H1 (cell line): ENCODE measurements around the gene SIGLEC10. TPM values are rescaled to one million over a fixed set of nuclear protein-coding genes. Genes with fewer than 3 reads are reported as not detected.

Experiments used
- CTCF ChIA-PET: fragments of 300-600 bp; sonication (Branson Sonifier 250); formaldehyde crosslinking; loops from one replicate; lab custom pipeline; 2021; ENCODE audit not compliant: partially characterized antibody; lab: Charles Lee
- POLR2A ChIA-PET: fragments of 300-600 bp; sonication (Branson Sonifier 250); formaldehyde crosslinking; loops from one replicate; lab custom pipeline; 2021; ENCODE audit warnings: inconsistent platforms; ENCODE audit not compliant: partially characterized antibody; lab: Charles Lee
- DNase-seq, 2 experiments: peaks; one replicate each; pipeline versions ENCODE4 v3.0.0 to v3.0.0-alpha.2; 2010 to 2022; ENCODE audit warnings: low spot score in 2 of 2, low read depth in 1 of 2, mixed read lengths in 1 of 2
- FAIRE-seq: peaks from 2 replicates; lab custom pipeline; 2011; peaks lifted over from hg19 to GRCh38; lab: Jason Lieb, UNC
- H2AFZ ChIP-seq: 2 replicates; pipeline ENCODE4 v1.8.1; 2012; ENCODE audit warnings: low read length, inconsistent platforms
- H2AK5ac ChIP-seq: 2 replicates; pipeline ENCODE4 v1.6.1; 2013; ENCODE audit warnings: low read depth, low read length
- H2BK120ac ChIP-seq: replicated peaks from 2 replicates; pipeline ENCODE3; 2013; ENCODE audit warnings: low read depth, low read length, inconsistent platforms
- H2BK12ac ChIP-seq: 2 replicates; pipeline ENCODE4 v1.6.1; 2013; ENCODE audit warnings: low read depth, low read length
- H2BK15ac ChIP-seq: 2 replicates; pipeline ENCODE4 v1.6.1; 2013; ENCODE audit warnings: low read length
- H2BK20ac ChIP-seq: 2 replicates; pipeline ENCODE4 v1.6.1; 2013; ENCODE audit warnings: low read length
- H2BK5ac ChIP-seq: 2 replicates; pipeline ENCODE4 v1.6.1; 2013; ENCODE audit warnings: low read depth, low read length
- H3K14ac ChIP-seq: 2 replicates; pipeline ENCODE4 v1.6.1; 2013; ENCODE audit warnings: inconsistent platforms; ENCODE audit not compliant: insufficient read length
- H3K18ac ChIP-seq: 2 replicates; pipeline ENCODE4 v1.6.1; 2013; ENCODE audit warnings: low read length; ENCODE audit errors: extremely low read depth
- H3K23ac ChIP-seq: 2 replicates; pipeline ENCODE4 v1.6.1; 2013; ENCODE audit warnings: inconsistent platforms; ENCODE audit not compliant: insufficient read length
- H3K23me2 ChIP-seq: 2 replicates; pipeline ENCODE4 v1.6.1; 2013; ENCODE audit warnings: low read depth, low read length
- H3K27ac ChIP-seq: 2 replicates; pipeline ENCODE4 v1.6.1; 2011; ENCODE audit warnings: low read depth, low read length, inconsistent platforms
- H3K27me3 ChIP-seq, 4 experiments: replicated peaks in 1 of 4; 1 replicate in 1 of 4; 2 replicates in 3 of 4; pipeline versions ENCODE4 v1.6.1 to v1.8.1; 2011 to 2013; ENCODE audit warnings: low read length in 3 of 4, mild to moderate bottlenecking in 3 of 4, inconsistent platforms in 2 of 4, mixed read lengths in 2 of 4, moderate library complexity in 1 of 4; ENCODE audit not compliant: control insufficient read depth in 3 of 4, insufficient read depth in 3 of 4; ENCODE audit errors: extremely low read depth in 1 of 4
- H3K36me3 ChIP-seq, 4 experiments: 2 replicates each; pipeline versions ENCODE4 v1.6.1 to v1.8.1; 2011 to 2013; ENCODE audit warnings: mild to moderate bottlenecking in 4 of 4, low read length in 3 of 4, moderate library complexity in 2 of 4, control low read depth in 1 of 4, inconsistent platforms in 1 of 4; ENCODE audit not compliant: insufficient read depth in 4 of 4, control insufficient read depth in 2 of 4
- H3K4ac ChIP-seq: replicated peaks from 2 replicates; pipeline ENCODE3; 2013; ENCODE audit warnings: low read length, low read depth, mixed read lengths, inconsistent platforms; ENCODE audit not compliant: insufficient read length
- H3K4me1 ChIP-seq, 4 experiments: replicated peaks in 1 of 4; 1 replicate in 1 of 4; 2 replicates in 3 of 4; pipeline versions ENCODE4 v1.6.1 to v1.8.1; 2011 to 2013; ENCODE audit warnings: low read length in 3 of 4, inconsistent platforms in 2 of 4, mixed read lengths in 1 of 4; ENCODE audit not compliant: insufficient read depth in 4 of 4, control insufficient read depth in 3 of 4
- H3K4me2 ChIP-seq, 2 experiments: 2 replicates each; pipeline versions ENCODE4 v1.6.1 to v1.8.1; 2011 to 2013; ENCODE audit warnings: low read depth in 2 of 2, low read length in 2 of 2, control low read depth in 1 of 2, inconsistent platforms in 1 of 2, mild to moderate bottlenecking in 1 of 2; ENCODE audit not compliant: insufficient read depth in 1 of 2
- H3K4me3 ChIP-seq, 4 experiments: fragments of 200-600, 300-600 bp in 1 of 4; sonication (generic), shearing (Covaris generic), sonication (Bioruptor Twin) in 1 of 4; 2 replicates each; pipeline versions ENCODE4 v1.5.1 to v1.8.1; 2011 to 2016; ENCODE audit warnings: low read length in 4 of 4, low read depth in 3 of 4, control low read depth in 2 of 4, inconsistent platforms in 2 of 4, mild to moderate bottlenecking in 2 of 4, mixed read lengths in 1 of 4, moderate library complexity in 1 of 4; ENCODE audit not compliant: insufficient read depth in 2 of 4; ENCODE audit errors: extremely low read depth in 1 of 4
- H3K56ac ChIP-seq: replicated peaks from 2 replicates; pipeline ENCODE3; 2013; ENCODE audit warnings: low read depth, mild to moderate bottlenecking, mixed read lengths, low read length, inconsistent platforms; ENCODE audit not compliant: insufficient read length
- H3K79me1 ChIP-seq: 2 replicates; pipeline ENCODE4 v1.6.1; 2013; ENCODE audit warnings: low read depth, low read length, control low read depth
- H3K79me2 ChIP-seq, 2 experiments: 2 replicates each; pipeline versions ENCODE4 v1.6.1 to v1.8.1; 2012 to 2013; ENCODE audit warnings: low read length in 2 of 2, mild to moderate bottlenecking in 2 of 2, inconsistent platforms in 1 of 2; ENCODE audit not compliant: insufficient read depth in 2 of 2, control insufficient read depth in 1 of 2
- H3K9ac ChIP-seq, 4 experiments: replicated peaks in 1 of 4; 1 replicate in 1 of 4; 2 replicates in 3 of 4; pipeline versions ENCODE4 v1.6.1 to v1.8.1; 2011 to 2013; ENCODE audit warnings: low read depth in 3 of 4, low read length in 3 of 4, control low read depth in 2 of 4, mild to moderate bottlenecking in 2 of 4, moderate library complexity in 2 of 4, inconsistent platforms in 1 of 4; ENCODE audit errors: extremely low read depth in 1 of 4
- H3K9me3 ChIP-seq, 2 experiments: 2 replicates each; pipeline versions ENCODE4 v1.6.1 to v1.8.1; 2012 to 2013; ENCODE audit warnings: mild to moderate bottlenecking in 2 of 2, moderate library complexity in 2 of 2, control low read depth in 1 of 2, inconsistent platforms in 1 of 2, low read depth in 1 of 2, low read length in 1 of 2, mixed read lengths in 1 of 2; ENCODE audit not compliant: insufficient read depth in 2 of 2
- H4K20me1 ChIP-seq, 2 experiments: replicated peaks in 1 of 2; 2 replicates each; pipeline versions ENCODE3 to v1.8.1; 2011 to 2013; ENCODE audit warnings: inconsistent platforms in 2 of 2, low read length in 2 of 2, mild to moderate bottlenecking in 1 of 2; ENCODE audit not compliant: insufficient read depth in 2 of 2, control insufficient read depth in 1 of 2
- H4K5ac ChIP-seq: 2 replicates; pipeline ENCODE4 v1.6.1; 2013; ENCODE audit warnings: low read length, low read depth, mixed read lengths, inconsistent platforms; ENCODE audit not compliant: insufficient read length
- H4K8ac ChIP-seq: 2 replicates; pipeline ENCODE4 v1.8.0; 2013; ENCODE audit warnings: mild to moderate bottlenecking, moderate library complexity, low read length, inconsistent platforms; ENCODE audit not compliant: insufficient read depth; ENCODE audit errors: extremely low read depth
- H4K91ac ChIP-seq: replicated peaks from 2 replicates; pipeline ENCODE3; 2013; ENCODE audit warnings: low read length, mixed read lengths, inconsistent platforms; ENCODE audit not compliant: insufficient read length
- ATF2 ChIP-seq: IDR thresholded peaks from 2 replicates; pipeline ENCODE4 v1.6.1; 2012; ENCODE audit warnings: low read length, inconsistent platforms
- CHD2 ChIP-seq: IDR thresholded peaks from 2 replicates; pipeline ENCODE4 v1.6.1; 2012; ENCODE audit warnings: low read length, improper control_type of control experiment
- CREB1 ChIP-seq: IDR thresholded peaks from 2 replicates; pipeline ENCODE4 v1.6.1; 2012; ENCODE audit warnings: inconsistent platforms
- MAFK ChIP-seq: IDR thresholded peaks from 2 replicates; pipeline ENCODE4 v1.6.1; 2012; ENCODE audit warnings: low read depth, mild to moderate bottlenecking, improper control_type of control experiment, low read length
- PHF8 ChIP-seq: fragments of 200-600 bp; sonication (generic); conservative IDR thresholded peaks from 2 replicates; pipeline ENCODE4 v1.7.1; 2012; ENCODE audit warnings: low read depth, mild to moderate bottlenecking, inconsistent platforms, low read length, moderate library complexity
- RAD21 ChIP-seq, 2 experiments: IDR thresholded peaks in 1 of 2; conservative IDR thresholded peaks in 1 of 2; 2 replicates each; pipeline ENCODE4 v1.6.1; 2011; ENCODE audit warnings: low read depth in 2 of 2, low read length in 2 of 2, improper control_type of control experiment in 1 of 2, inconsistent platforms in 1 of 2, mild to moderate bottlenecking in 1 of 2, moderate library complexity in 1 of 2
- RFX5 ChIP-seq: IDR thresholded peaks from 2 replicates; pipeline ENCODE4 v1.6.1; 2011; ENCODE audit warnings: low read depth, low read length, improper control_type of control experiment, borderline replicate concordance
- SIN3A ChIP-seq, 2 experiments: IDR thresholded peaks in 1 of 2; conservative IDR thresholded peaks in 1 of 2; 2 replicates each; pipeline ENCODE4 v1.6.1; 2011 to 2012; ENCODE audit warnings: low read length in 2 of 2, improper control_type of control experiment in 1 of 2, low read depth in 1 of 2, mild to moderate bottlenecking in 1 of 2
- ZNF274 ChIP-seq: IDR thresholded peaks from 2 replicates; pipeline ENCODE4 v1.7.0; 2012; ENCODE audit warnings: low read length, borderline replicate concordance; ENCODE audit errors: extremely low read depth
- WGBS, 2 experiments: shearing (Covaris generic) in 1 of 2; methylation state at CpG; one replicate each; pipeline versions ENCODE4 v1.1.6 to v1.1.7; 2013 to 2015; ENCODE audit warnings: low lambda C conversion rate in 2 of 2, mixed read lengths in 2 of 2, inconsistent platforms in 1 of 2, low coverage in 1 of 2, missing lambda C conversion rate in 1 of 2; ENCODE audit not compliant: insufficient replicate concordance in 2 of 2, insufficient coverage in 1 of 2, insufficient read length in 1 of 2; ENCODE audit errors: extremely low coverage in 1 of 2, missing lambda C conversion rate in 1 of 2; 5-methylcytosine and 5-hydroxymethylcytosine counted together
- polyA plus RNA-seq, 7 experiments: library from polyadenylated mRNA; depleted of rRNA in 3 of 7; stranded (reverse) in 5 of 7; unstranded in 2 of 7; fragments of >200 nt in 5 of 7; fragments of 200-250 nt in 2 of 7; gene quantifications; 1 replicate in 5 of 7; 2 replicates in 1 of 7; 4 replicates in 1 of 7; pipeline versions ENCODE4 v1.2.1 to v1.2.3, GENCODE V29; 2011 to 2013; ENCODE audit warnings: missing spikeins in 2 of 7, mixed read lengths in 2 of 7
- total RNA-seq: library from RNA; stranded (reverse); fragmentation: NEBNext Ultra II Directional; extraction: Animal tissue kit (Norgen Biotek cat#: 25700); gene quantifications from 2 replicates; pipeline ENCODE4 v1.2.1, GENCODE V29; 2021

Gene SIGLEC10
- total and polyA plus RNA-seq, 2 of the 8 experiments (the other 6 are each of a cell fraction or from before 2014, with no cell fraction given): 0.06 TPM; not detected in 1

DNA sequence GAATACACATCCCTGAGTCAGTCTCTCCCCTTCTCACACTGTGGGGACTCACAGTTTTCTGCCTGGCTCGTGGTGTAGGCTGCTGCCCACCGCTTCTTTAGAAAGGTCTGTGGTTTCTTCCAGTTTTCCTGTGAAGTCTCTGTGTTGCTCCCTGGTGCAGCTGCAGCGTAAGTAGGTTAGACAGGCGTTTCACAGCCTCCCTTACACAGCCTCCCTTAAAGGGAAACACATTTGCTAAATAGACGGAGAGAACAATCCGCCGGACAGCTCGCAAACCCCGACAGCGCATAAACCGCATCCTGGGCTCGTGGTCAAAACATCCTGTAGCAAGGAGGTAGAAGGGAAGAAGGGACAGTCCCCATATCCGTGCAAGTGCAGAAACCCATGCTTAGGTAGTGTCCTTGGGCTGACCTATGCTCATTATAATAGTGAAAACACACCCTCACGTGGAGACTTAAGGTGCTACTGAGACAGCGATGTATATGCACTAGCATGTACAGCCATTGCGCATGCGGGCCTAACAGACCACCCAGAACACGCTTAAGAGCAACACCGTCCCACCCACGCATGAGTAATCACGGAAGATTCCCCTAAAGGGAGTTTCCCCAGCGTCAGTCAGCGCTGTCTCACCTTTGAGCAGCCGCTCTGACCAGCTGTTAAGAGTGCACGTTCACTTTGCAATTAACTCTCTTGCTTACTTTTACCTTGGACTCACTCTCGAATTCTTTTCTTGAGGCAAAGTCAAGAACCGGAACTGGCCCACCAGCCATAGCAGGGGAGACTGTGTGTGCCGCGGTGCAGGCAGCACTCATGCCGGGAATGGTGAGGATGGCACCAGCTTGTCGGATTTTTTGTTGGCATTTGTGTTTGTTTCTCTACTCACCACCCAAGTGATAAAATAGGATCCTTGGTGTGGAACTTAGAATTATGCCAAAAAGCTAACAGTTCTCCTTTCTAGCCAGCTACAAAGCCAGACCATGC is 24.3 kb upstream of the SIGLEC10 start:
- POLR2A ChIA-PET: no interaction called here
- Histone ChIP-seq H3K79me1 (no peaks in the 10 kb centered on the region), H3K79me2 (no peaks in the 10 kb centered on the region), H3K18ac (no peak overlapping the region), H3K56ac (no peak overlapping the region), H3K4me1 (no peaks in the 10 kb centered on the region), H3K4ac (no peak overlapping the region), H3K23ac (no peak overlapping the region), H2AK5ac (no peak overlapping the region), H2BK12ac (no peak overlapping the region), H3K27me3 (no peaks in the 10 kb centered on the region), H4K91ac (no peak overlapping the region), H3K9me3 (peaks cover 0 to under 1% of the 10 kb centered on the region in 2 experiments; a peak in 1 of 4 replicates), H3K4me2 (no peak overlapping the region), H3K14ac (no peak overlapping the region), H4K20me1 (no peaks in the 10 kb centered on the region), H2BK15ac (no peak overlapping the region), H3K9ac (no peak overlapping the region), H3K27ac (no peak overlapping the region), H2BK20ac (no peak overlapping the region), H4K5ac (no peak overlapping the region), H3K23me2 (no peaks in the 10 kb centered on the region), H3K36me3 (no peaks in the 10 kb centered on the region), H2BK120ac (no peak overlapping the region), H3K4me3 (no peak overlapping the region), H4K8ac (no peak overlapping the region), H2AFZ (0 out of 2 replicates have a peak overlapping the region, but pooled peaks have one; percentile 26), H2BK5ac (no peak overlapping the region)
- DNase-seq (no peak), FAIRE-seq (peak; percentile 32)
- CTCF ChIA-PET: interaction anchor here (0.8 to 1.2 kb wide), 4 partner anchors 10 to 283 kb away, joined by 3 read pairs; no protein-coding TSS in a partner anchor
- 87% methylated on average over 31 of the region's 31 CpGs; no CpG with 5 or more reads in 1 of the 2 experiments for WGBS, 2 experiments
- no peak for TF ChIP-seq RFX5
- TF ChIP-seq RAD21 (IDR thresholded peaks at IDR 0.05 in 1 of 2, conservative IDR thresholded peaks at IDR 0.05 in 1 of 2; ENCODE audit: low read depth in 2 of 2, low read length in 2 of 2): no peak
- TF ChIP-seq MAFK: no peak
- TF ChIP-seq ZNF274: no peak
- TF ChIP-seq PHF8: no peak
- TF ChIP-seq CREB1: no peak
- TF ChIP-seq CHD2: no peak
- TF ChIP-seq ATF2: no peak
- TF ChIP-seq SIN3A (conservative IDR thresholded peaks at IDR 0.05 in 1 of 2, IDR thresholded peaks at IDR 0.05 in 1 of 2; ENCODE audit: low read depth in 1 of 2, low read length in 2 of 2): no peak
